IgD-negative memory B cell (primary cell): Measurements from ENCODE around the gene TCF21. TPM values are rescaled to one million over a fixed set of nuclear protein-coding genes. Genes with fewer than 3 reads are reported as not detected.
"Not testable (repeated sequence)": the region's sequence is repeated elsewhere in the genome, so short reads cannot be mapped to it uniquely, and the experiment has no call there.

ENCODE experiments used
- H3K27ac Mint-ChIP-seq, 3 donors: one replicate each; pipeline ENCODE4 v1.8.0; 2020 to 2022; ENCODE audit warnings: mild to moderate bottlenecking in 3 of 3, mixed read lengths in 3 of 3, moderate library complexity in 1 of 3
- H3K27me3 Mint-ChIP-seq: one replicate; pipeline ENCODE4 v1.8.0; 2021; ENCODE audit warnings: mixed read lengths
- H3K36me3 Mint-ChIP-seq: one replicate; pipeline ENCODE4 v1.8.0; 2020; ENCODE audit warnings: mild to moderate bottlenecking, mixed read lengths
- H3K4me1 Mint-ChIP-seq, 3 donors: one replicate each; pipeline ENCODE4 v1.8.0; 2020 to 2022; ENCODE audit warnings: mixed read lengths in 3 of 3, mild to moderate bottlenecking in 1 of 3
- H3K4me3 Mint-ChIP-seq, 4 donors: one replicate each; pipeline ENCODE4 v1.8.0; 2020 to 2022; ENCODE audit warnings: mild to moderate bottlenecking in 4 of 4, mixed read lengths in 4 of 4, moderate library complexity in 3 of 4
- H3K9me3 Mint-ChIP-seq, 3 donors: one replicate each; pipeline ENCODE4 v1.8.0; 2020 to 2021; ENCODE audit warnings: mixed read lengths in 3 of 3, mild to moderate bottlenecking in 1 of 3
- polyA plus RNA-seq: library from polyadenylated mRNA; unstranded; fragments of 300-500 nt; fragmentation: Illumina TruSeq; gene quantifications from one replicate; pipeline ENCODE4 v1.2.3, GENCODE V29; 2021

Gene TCF21
- polyA plus RNA-seq, result not detected

DNA sequence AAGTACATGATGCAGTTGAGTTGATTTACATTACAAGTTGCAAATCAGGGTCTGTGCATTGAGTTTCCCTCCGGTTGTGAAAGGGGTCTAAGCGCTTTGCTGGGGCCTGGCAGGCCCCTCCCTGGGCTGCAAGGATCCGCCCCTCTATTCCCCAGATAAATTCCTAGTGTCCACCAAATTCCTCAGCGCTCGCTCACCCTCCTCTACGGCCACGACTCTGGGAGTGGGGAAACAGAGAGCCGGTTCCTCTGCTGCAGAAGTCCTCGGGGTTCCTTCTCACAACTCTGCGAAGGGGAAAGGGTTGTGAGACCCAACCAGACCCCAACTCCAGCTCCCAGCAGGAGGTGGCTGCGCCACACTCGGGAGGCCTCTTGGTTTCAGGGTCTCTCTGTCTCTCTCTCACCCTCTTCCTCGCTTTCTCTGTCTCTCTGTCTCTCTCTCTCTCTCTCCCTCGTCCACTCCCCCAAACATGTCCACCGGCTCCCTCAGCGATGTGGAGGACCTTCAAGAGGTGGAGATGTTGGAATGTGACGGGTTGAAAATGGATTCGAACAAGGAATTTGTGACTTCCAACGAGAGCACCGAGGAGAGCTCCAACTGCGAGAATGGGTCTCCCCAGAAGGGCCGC lies at the start of gene TCF21:
Gene TCF21, plus strand, starts transcription at position 185 of the 628 bp plus-strand sequence. Its CDS starts 285 bp downstream, at position 470.
- H3K4me3 Mint-ChIP-seq, result peak within 1 kb of the TSS; percentile 47 to 85 (median 68)
- H3K36me3 Mint-ChIP-seq, result no peaks in the 10 kb centered on the region
- peaks cover 11 to 24% (median 22%) of the 10 kb centered on the region in 3 donors for H3K4me1 Mint-ChIP-seq
- peaks cover 64% of the 10 kb centered on the region for H3K27me3 Mint-ChIP-seq
- peaks cover 0 to 3% (median 3%) of the 10 kb centered on the region in 3 donors for H3K9me3 Mint-ChIP-seq
- peak within 1 kb of the TSS in 2 of 3 donors; percentile 17 to 18 for H3K27ac Mint-ChIP-seq

DNA sequence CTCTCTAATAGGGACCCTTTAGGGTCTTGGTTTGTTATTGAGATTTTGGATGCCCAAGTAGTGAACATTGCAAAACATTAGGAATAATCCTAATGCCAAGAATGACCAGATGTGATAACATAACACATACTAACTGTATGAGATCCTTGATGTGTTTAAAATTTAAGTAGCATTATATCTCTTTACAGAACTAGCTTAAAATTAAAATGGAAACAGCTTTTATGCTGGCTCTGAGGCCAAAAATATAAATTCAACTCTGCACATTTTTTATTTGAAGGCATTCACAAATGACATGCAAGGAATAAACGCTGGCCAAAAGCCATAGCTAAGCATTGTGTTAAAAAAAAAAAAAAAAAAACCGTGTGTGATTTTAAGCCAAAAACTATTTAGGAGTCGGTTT lies 47.7 kb upstream of the TCF21 start:
- H3K4me1 Mint-ChIP-seq, result peaks cover 0 to 5% (median 0%) of the 10 kb centered on the region in 3 donors
- no peaks in the 10 kb centered on the region for H3K9me3 Mint-ChIP-seq
- H3K36me3 Mint-ChIP-seq, result no peaks in the 10 kb centered on the region
- no peak overlapping the region for H3K27ac Mint-ChIP-seq
- H3K4me3 Mint-ChIP-seq, result no peak overlapping the region
- peaks cover 7% of the 10 kb centered on the region for H3K27me3 Mint-ChIP-seq

DNA sequence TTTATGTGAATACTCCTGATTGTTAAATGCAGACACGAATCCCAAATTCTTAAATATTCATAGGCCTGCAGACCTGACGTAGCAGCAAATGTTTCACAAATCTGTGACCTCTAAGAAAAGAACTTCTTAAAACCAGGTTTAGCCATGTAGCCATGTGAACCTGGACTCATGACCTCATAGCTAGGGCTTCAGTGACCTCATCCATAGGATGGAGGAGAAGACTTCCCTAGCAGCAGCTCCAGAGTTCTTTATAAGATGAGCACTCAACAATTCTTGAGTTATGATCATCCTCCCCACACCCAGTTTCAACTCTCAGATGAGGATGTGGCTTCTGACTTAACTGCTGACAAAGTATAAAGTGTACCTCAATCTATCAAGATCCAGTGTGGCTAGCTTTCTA lies 45.8 kb upstream of the TCF21 start:
- Mint-ChIP-seq H3K9me3 (no peaks in the 10 kb centered on the region), H3K4me1 (peaks cover 0 to 2% (median 0%) of the 10 kb centered on the region in 3 donors), H3K27me3 (peaks cover 3% of the 10 kb centered on the region), H3K36me3 (no peaks in the 10 kb centered on the region), H3K4me3 (no peak overlapping the region), H3K27ac (no peak overlapping the region)

DNA sequence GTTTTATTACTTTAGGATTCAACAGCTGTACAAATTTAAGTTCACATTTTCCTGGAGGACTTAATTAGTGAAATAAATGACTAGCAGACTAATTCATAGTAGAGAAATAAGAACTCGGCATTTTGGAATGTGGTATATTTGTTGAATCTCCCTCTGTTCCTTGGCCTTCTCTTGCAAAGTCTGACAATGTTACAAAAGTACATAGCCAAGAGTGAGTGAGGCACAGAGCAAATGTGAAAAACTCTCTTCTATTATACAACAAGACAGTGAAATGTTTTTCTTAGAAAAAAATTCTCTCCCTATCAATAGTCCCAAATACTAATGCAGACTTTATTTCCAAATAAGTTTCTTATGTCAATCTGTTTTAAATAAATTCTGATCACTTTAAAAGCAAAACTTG lies 44.2 kb upstream of the TCF21 start:
- H3K4me3 Mint-ChIP-seq, result no peak overlapping the region
- no peak overlapping the region for H3K27ac Mint-ChIP-seq
- H3K4me1 Mint-ChIP-seq, result no peaks in the 10 kb centered on the region
- H3K27me3 Mint-ChIP-seq, result no peaks in the 10 kb centered on the region
- no peaks in the 10 kb centered on the region for H3K9me3 Mint-ChIP-seq
- H3K36me3 Mint-ChIP-seq, result no peaks in the 10 kb centered on the region

DNA sequence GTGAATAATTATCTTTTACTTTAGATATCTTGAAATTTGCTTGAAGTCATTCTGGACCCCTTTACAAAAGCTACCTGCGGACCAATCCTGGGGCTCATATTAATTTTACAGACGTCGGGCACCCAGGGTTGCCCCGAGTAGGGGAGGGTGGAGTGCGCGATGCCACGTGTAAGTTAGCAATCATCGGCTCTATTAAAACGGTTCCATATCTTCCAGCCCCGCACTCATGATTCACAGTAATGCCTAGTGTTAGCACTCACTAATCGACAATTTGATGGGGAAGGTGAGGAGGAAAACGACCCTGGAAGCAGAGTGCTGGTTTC lies 34.9 kb upstream of the TCF21 start:
- H3K27me3 Mint-ChIP-seq, result peaks cover 35% of the 10 kb centered on the region
- H3K4me3 Mint-ChIP-seq, result no peak overlapping the region
- no peaks in the 10 kb centered on the region for H3K36me3 Mint-ChIP-seq
- peaks cover 0 to 4% (median 2%) of the 10 kb centered on the region in 3 donors for H3K4me1 Mint-ChIP-seq
- peaks cover 0 to 6% (median 5%) of the 10 kb centered on the region in 3 donors for H3K9me3 Mint-ChIP-seq
- H3K27ac Mint-ChIP-seq, result no peak overlapping the region

DNA sequence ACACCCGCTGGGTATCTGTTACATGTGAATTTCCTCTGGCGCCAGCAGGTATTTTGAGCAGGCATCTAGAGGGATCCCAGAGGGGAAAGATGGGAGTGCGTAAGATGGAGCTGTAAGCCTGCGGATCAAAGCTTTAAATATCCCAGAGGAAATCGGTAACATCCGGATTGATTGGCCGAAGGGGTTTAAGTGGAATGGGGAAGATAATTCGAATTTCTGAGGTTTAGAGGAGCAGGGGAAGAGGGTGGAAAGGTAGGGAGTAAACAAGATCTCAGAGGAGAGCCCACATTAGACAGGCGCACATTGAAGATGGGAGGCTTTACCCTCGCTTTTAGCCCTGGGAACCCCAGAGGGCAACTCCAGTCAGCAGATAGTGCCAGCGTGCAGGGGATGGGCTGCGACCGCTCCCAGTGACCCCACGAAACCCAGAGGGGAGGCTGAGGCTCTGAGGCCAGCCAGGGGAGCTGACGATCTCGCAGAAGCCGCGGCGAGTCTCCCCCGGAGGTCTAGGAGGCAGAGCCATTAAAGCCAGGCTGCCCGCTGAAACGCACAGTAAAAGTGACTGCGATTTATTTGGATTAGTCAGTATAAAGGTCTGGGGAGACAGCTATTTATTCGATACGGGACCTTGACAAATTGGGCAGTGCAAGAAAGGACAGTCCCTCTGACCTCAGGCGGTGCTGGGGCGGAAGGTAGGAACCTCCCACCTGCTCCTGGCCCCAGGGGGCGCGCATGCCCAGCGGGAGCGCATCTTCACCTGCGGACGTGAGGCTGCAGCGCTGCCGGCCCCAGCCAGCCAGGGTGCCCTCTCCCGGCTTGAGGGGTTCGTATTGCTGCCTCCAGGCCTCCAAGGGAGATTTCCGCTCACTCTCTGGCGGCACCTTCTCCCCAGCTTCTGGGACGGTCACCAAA lies 34.3 kb upstream of the TCF21 start:
- H3K27me3 Mint-ChIP-seq, result peaks cover 35% of the 10 kb centered on the region
- no peaks in the 10 kb centered on the region for H3K36me3 Mint-ChIP-seq
- H3K4me1 Mint-ChIP-seq, result peaks cover 0 to 4% (median 2%) of the 10 kb centered on the region in 3 donors
- peaks cover 0 to 11% (median 5%) of the 10 kb centered on the region in 3 donors for H3K9me3 Mint-ChIP-seq
- H3K27ac Mint-ChIP-seq, result no peak overlapping the region
- H3K4me3 Mint-ChIP-seq, result no peak overlapping the region

DNA sequence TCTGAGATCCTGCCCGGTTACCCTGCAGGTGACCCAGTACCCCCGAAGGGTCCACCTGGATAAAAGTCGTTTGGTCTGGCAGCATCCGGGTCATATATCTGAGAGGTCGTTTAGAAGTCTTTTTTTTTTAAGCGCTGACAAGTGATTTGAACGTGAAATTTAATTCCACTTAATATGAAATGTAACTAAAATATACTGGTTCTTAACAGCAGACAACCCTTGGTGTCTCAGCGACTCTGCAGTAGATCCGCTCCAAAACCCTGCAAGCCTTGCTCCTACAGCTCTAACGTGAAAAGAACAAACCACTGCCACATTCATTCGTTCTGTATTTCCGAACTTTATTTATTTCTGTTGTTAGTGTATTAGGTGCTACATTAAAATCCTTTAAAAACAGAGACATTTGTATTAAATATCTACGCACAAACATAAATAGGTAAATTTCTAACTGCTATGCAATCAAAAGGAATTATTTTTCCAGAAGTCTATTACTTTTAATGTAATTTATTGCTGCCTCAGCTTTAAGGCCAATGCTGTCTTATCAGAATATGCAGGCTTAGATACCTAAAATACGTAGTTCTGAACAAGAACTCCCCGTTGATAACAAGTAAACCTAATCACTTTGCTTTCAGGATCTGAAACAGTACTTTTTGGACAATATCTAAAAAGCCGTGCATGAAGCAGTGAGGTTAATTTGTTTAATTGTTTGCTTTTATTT lies 33.5 kb upstream of the TCF21 start:
- H3K27me3 Mint-ChIP-seq, result peaks cover 38% of the 10 kb centered on the region
- peak overlapping the region in 2 of 4 donors; percentile 2 to 53 for H3K4me3 Mint-ChIP-seq
- peaks cover 0 to 11% (median 5%) of the 10 kb centered on the region in 3 donors for H3K9me3 Mint-ChIP-seq
- H3K36me3 Mint-ChIP-seq, result no peaks in the 10 kb centered on the region
- peak overlapping the region in 1 of 3 donors; percentile 7 for H3K27ac Mint-ChIP-seq
- peaks cover 0 to 4% (median 2%) of the 10 kb centered on the region in 3 donors for H3K4me1 Mint-ChIP-seq

DNA sequence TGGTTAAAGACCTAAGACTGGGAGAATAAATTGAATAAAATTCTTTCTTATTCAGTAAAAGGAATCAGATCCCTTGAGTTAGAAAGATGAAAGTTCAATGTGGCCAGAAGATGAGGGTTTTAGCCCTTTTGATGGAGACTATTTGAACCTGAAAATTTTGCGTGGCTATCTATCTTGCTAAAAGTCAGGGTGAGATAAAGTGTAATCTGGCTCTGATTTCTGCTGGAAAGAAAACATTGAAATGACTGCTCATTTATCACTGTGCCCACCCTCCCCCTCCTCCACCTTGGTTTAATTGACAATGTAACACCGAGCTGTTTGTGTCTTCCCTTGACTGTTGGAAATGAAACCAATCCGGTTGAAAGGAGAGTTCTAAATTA lies 32.9 kb upstream of the TCF21 start:
- H3K27me3 Mint-ChIP-seq, result peaks cover 35% of the 10 kb centered on the region
- peaks cover 0 to 4% (median 2%) of the 10 kb centered on the region in 3 donors for H3K4me1 Mint-ChIP-seq
- no peak overlapping the region for H3K27ac Mint-ChIP-seq
- H3K9me3 Mint-ChIP-seq, result peaks cover 0 to 11% (median 6%) of the 10 kb centered on the region in 3 donors
- no peak overlapping the region for H3K4me3 Mint-ChIP-seq
- H3K36me3 Mint-ChIP-seq, result no peaks in the 10 kb centered on the region

DNA sequence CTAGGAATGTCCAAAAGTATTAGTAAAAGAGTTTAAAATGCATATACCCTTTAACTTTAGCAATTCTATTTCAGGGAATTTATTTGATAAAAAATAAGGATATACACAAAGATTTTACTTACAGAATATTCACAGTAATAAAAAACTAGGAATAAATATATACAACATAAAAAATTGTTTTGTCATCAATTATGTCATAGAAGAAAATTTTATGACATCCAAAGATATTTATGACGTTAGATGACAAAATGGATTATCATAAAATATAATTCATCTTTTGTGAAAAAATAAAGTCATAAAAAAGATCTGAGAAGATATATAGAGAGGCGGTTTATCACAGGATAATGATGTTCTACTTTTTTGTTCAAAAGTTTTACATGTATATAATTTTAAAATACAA lies 32.0 kb upstream of the TCF21 start:
- Mint-ChIP-seq H3K4me3 (no peak overlapping the region), H3K4me1 (peaks cover 0 to 4% (median 3%) of the 10 kb centered on the region in 3 donors), H3K9me3 (peaks cover 6 to 13% (median 7%) of the 10 kb centered on the region in 3 donors), H3K36me3 (no peaks in the 10 kb centered on the region), H3K27me3 (peaks cover 33% of the 10 kb centered on the region), H3K27ac (no peak overlapping the region)

DNA sequence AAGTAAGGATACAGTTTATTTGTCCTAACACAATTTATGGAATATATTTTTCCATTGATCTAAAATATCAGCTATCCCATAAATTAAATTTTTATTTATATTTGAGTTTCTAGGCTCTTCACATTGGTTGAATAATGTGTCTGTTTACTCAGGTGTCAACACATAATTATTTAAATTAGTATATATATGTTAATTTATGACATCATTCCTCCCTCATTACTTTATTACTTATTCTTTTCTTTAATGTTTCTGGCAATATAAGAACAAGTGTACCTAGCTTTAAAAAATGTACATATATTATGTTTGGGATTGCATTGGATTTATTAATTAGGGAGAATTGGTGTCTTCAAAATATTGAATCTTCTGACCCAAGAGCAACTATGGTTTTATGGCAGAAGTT lies 31.2 kb upstream of the TCF21 start:
- H3K27me3 Mint-ChIP-seq, result peaks cover 31% of the 10 kb centered on the region
- peaks cover 11 to 21% (median 14%) of the 10 kb centered on the region in 3 donors for H3K9me3 Mint-ChIP-seq
- no peaks in the 10 kb centered on the region for H3K36me3 Mint-ChIP-seq
- no peak overlapping the region for H3K4me3 Mint-ChIP-seq
- no peak overlapping the region for H3K27ac Mint-ChIP-seq
- peaks cover 0 to 4% (median 3%) of the 10 kb centered on the region in 3 donors for H3K4me1 Mint-ChIP-seq

DNA sequence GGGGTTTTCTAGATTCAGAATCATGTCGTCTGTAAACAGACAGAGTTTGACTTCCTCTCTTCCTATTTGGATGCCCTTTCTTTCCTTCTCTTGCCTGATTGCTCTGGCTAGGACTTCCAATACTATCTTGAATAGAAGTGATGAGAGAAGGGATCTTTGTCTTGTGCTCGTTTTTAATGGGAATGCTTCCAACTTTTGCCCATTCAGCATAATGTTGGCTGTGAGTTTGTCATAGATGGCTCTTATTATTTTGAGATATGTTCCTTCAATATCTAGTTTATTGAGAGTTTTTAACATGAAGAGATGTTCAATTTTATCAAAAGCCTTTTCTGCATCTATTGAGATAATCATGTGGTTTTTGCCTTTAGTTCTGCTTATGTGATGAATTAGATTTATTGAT lies 27.6 kb upstream of the TCF21 start:
- peaks cover 20 to 32% (median 29%) of the 10 kb centered on the region in 3 donors for H3K9me3 Mint-ChIP-seq
- peaks cover 10% of the 10 kb centered on the region for H3K27me3 Mint-ChIP-seq
- not testable (repeated sequence) for H3K4me3 Mint-ChIP-seq

DNA sequence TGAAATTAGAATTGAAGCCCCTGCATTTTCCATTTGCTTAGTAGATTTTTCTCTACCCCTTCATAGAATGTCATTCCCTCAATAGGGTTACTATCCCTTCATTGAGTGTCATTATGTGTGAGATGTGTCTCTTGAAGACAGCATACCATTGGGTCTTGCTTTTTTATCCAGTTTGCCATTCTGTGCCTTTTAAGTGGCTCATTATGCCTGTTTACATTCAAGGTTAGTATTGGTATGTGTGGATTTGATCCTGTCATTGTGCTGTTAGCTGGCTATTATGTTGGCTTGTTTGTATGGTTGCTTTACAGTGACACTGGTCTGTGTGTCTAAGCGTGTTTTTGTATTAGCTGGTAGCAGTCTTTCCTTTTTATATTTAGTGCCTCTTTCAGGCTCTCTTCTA lies 25.7 kb upstream of the TCF21 start:
- H3K4me1 Mint-ChIP-seq, result peaks cover 0 to 2% (median 0%) of the 10 kb centered on the region in 3 donors
- no peaks in the 10 kb centered on the region for H3K36me3 Mint-ChIP-seq
- H3K9me3 Mint-ChIP-seq, result peaks cover 19 to 33% (median 32%) of the 10 kb centered on the region in 3 donors
- no peak overlapping the region for H3K27ac Mint-ChIP-seq
- no peak overlapping the region for H3K4me3 Mint-ChIP-seq
- H3K27me3 Mint-ChIP-seq, result peaks cover 6% of the 10 kb centered on the region

More for the DNA sequence above, 27.6 kb upstream of the TCF21 start:
- not testable (repeated sequence) for H3K36me3 Mint-ChIP-seq, H3K27ac Mint-ChIP-seq, H3K4me1 Mint-ChIP-seq

DNA sequence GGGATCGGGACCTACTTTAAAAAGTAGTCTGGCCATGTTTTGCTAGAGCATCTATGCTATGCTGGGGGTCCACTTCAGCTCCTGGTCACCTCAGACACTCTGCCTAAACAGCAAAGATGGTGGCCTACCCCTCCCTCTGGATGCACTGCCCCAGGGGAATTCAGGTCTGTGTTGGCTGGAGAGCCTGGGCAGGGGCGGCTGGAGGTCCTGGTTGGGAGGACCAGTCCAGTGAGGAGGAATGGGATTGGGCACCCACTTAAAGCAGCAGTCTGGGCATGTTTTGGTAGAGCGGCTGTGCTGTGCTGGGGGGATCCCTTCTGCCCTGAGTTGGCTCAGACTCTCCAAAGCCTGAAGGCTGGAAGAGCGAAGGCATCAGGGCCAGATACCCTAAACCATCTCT lies 23.2 kb upstream of the TCF21 start:
- Mint-ChIP-seq H3K27ac (no peak overlapping the region), H3K9me3 (peaks cover 19 to 35% (median 27%) of the 10 kb centered on the region in 3 donors), H3K4me3 (no peak overlapping the region), H3K4me1 (peaks cover 0 to 2% (median 0%) of the 10 kb centered on the region in 3 donors), H3K27me3 (peaks cover 5% of the 10 kb centered on the region), H3K36me3 (no peaks in the 10 kb centered on the region)

DNA sequence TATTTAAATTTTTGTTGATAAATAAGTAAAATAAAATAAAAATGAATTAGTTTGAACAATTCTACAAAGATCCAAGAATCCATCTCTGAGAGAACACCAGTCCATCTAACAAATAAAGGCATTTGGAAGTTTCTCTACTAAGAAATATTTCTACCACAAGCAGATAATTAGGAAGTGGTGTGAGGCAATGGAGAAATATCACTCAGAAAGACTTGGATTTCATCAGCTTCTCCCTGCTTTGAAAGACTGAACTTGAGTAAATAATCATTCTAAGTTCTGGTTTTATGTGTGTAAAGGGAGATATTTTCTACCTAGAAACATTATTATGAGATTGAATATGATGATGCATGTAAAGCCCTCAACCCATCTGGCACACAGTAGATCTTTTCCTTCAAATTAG lies 17.8 kb upstream of the TCF21 start:
- Mint-ChIP-seq H3K27ac (no peak overlapping the region), H3K9me3 (peaks cover 0 to 13% (median 0%) of the 10 kb centered on the region in 3 donors), H3K4me3 (no peak overlapping the region), H3K27me3 (peaks cover 4% of the 10 kb centered on the region), H3K4me1 (no peaks in the 10 kb centered on the region), H3K36me3 (no peaks in the 10 kb centered on the region)

DNA sequence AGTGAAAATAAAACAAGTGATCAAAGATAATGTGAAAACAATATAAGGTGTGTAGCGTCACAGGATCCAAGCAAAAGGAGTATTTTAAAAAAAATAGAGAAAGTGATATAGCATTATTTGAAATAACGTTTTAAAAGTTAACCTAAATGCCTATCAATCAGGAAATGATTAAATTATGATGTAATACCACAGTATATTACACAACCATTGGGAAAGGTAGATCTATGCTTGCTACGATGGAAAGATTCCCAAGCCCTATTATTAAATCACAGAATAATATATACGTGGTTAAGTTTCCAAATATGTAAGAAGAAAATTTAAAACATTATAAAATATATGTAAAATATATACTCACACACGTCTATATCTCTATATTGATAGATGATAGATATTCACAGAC lies 15.4 kb upstream of the TCF21 start:
- H3K4me3 Mint-ChIP-seq, result no peak overlapping the region

More for the DNA sequence above, 15.4 kb upstream of the TCF21 start:
- Mint-ChIP-seq H3K27ac (no peak overlapping the region), H3K9me3 (peaks cover 0 to 6% (median 0%) of the 10 kb centered on the region in 3 donors), H3K4me1 (no peaks in the 10 kb centered on the region), H3K36me3 (no peaks in the 10 kb centered on the region), H3K27me3 (peaks cover 7% of the 10 kb centered on the region)
